Smooth muscle cell (in vitro differentiated cells): ENCODE results near the gene ESPN. TPM values are rescaled to one million over a fixed set of nuclear protein-coding genes. Genes with fewer than 3 reads are reported as not detected.
"Not testable (repeated sequence)": the region's sequence is repeated elsewhere in the genome, so short reads cannot be mapped to it uniquely, and the experiment has no call there.

ENCODE experiments used
- DNase-seq: peaks from one replicate; lab custom pipeline; 2025; ENCODE audit not compliant: unreplicated experiment; lab: John Stamatoyannopoulos, UW
- H2AFZ ChIP-seq: fragments of 200-600 bp; sonication (generic); 2 replicates; pipeline ENCODE4 v1.6.0; 2016; ENCODE audit warnings: antibody characterized with exemption, low read depth, mild to moderate bottlenecking
- H3F3A ChIP-seq: fragments of 200-600 bp; sonication (generic); 2 replicates; pipeline ENCODE4 v1.6.0; 2017; ENCODE audit warnings: antibody characterized with exemption, low read depth
- H3K27ac ChIP-seq: fragments of 200-600 bp; sonication (generic); 2 replicates; pipeline ENCODE4 v1.5.1; 2016; ENCODE audit warnings: low read depth, mild to moderate bottlenecking
- H3K27me3 ChIP-seq: fragments of 200-600 bp; sonication (generic); 2 replicates; pipeline ENCODE4 v1.6.1; 2016; ENCODE audit warnings: low read depth, mild to moderate bottlenecking
- H3K36me3 ChIP-seq: fragments of 200-600 bp; sonication (generic); 2 replicates; pipeline ENCODE4 v1.5.1; 2016; ENCODE audit warnings: low read depth
- H3K4me1 ChIP-seq: fragments of 200-600 bp; sonication (generic); 2 replicates; pipeline ENCODE4 v1.5.1; 2016; ENCODE audit warnings: low read depth
- H3K4me2 ChIP-seq: fragments of 200-600 bp; sonication (generic); 2 replicates; pipeline ENCODE4 v1.6.0; 2016; ENCODE audit warnings: mild to moderate bottlenecking
- H3K4me3 ChIP-seq: fragments of 200-600 bp; sonication (generic); 2 replicates; pipeline ENCODE4 v1.5.1; 2016; ENCODE audit warnings: mild to moderate bottlenecking
- H3K79me2 ChIP-seq: fragments of 200-600 bp; sonication (generic); 2 replicates; pipeline ENCODE4 v1.6.0; 2016; ENCODE audit warnings: low read depth, mild to moderate bottlenecking
- H3K9ac ChIP-seq: fragments of 200-600 bp; sonication (generic); 2 replicates; pipeline ENCODE4 v1.6.0; 2016; ENCODE audit warnings: low read depth
- H3K9me3 ChIP-seq: fragments of 200-600 bp; sonication (generic); replicated peaks from 2 replicates; pipeline ENCODE4 v1.5.1; 2016; ENCODE audit warnings: low read depth
- H4K20me1 ChIP-seq: fragments of 200-600 bp; sonication (generic); 2 replicates; pipeline ENCODE4 v1.6.0; 2016; ENCODE audit warnings: low read depth
- WGBS: methylation state at CpG from one replicate; pipeline ENCODE4 v1.1.7; 2016; ENCODE audit warnings: low lambda C conversion rate; 5-methylcytosine and 5-hydroxymethylcytosine counted together
- polyA plus RNA-seq: library from polyadenylated mRNA; unstranded; fragments of >200 nt; fragmentation: Nextera tagmentation; extraction: Ambion mirVana; gene quantifications from 2 replicates; pipeline ENCODE4 v1.2.1, GENCODE V29; 2016
- total RNA-seq: library from RNA; depleted of rRNA; stranded (reverse); fragments of >200 nt; gene quantifications from 2 replicates; pipeline ENCODE4 v1.2.3, GENCODE V29; 2014
- TF ChIP-seq, protein P1 (sequence below): fragments of 200-600 bp; sonication (generic); IDR thresholded peaks from 2 replicates; pipeline ENCODE4 v1.5.1; 2017; ENCODE audit warnings: borderline replicate concordance, mild to moderate bottlenecking, antibody characterized with exemption; ENCODE audit not compliant: insufficient read depth, poor library complexity, severe bottlenecking

ESPN gene
- total and polyA plus RNA-seq, 2 experiments from 2014 or later = 1.1 TPM; not detected in 1

DNA sequence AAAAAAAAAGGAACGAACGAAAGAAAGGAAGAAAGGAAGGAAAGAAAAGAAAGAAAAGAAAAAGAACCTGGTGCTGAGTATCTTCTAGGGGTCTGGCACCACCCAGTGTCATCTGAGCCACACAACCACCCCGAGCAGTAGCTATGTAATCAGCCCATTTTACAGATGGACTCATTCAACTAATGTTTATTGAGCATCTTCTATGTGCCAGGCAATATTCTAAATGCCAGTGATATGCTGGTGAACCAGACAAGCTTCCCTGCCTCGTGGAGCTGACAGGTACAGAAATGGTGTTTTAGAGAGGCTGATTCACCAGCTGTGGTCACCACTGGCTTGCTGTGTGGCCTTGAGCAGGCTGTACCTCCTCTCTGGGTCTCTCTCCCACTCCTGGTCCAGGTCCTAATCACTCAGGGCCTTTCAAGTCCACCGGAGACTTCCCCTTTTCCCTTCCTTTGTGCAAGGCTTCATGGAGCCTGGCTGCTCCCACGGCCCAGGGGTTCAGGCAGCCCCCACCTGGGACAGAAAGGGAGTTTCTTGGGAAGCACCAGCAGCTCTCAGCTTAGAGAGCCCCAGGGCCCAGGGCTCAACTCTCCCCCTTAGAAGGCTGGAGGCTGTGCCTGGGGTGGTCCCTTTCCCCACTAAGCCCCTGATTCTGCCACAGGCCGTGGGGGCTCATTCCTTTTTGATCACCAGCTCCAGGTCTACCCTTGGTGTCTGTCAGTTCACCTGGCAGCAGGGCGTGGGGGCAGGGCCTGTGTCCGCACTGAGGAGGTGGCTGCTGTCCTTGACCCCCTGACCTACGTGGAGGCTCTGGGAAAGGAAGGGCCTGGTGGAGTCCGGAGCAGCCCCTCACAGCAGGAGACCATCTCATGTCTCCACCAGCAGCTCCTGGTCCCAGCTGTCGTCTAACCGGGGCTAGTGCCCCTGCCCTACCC lies 7.3 kb downstream of the ESPN start:
- not testable (repeated sequence) for DNase-seq, H3F3A ChIP-seq, H4K20me1 ChIP-seq, H3K4me3 ChIP-seq, H3K27ac ChIP-seq, H2AFZ ChIP-seq, H3K9me3 ChIP-seq, H3K4me1 ChIP-seq, H3K9ac ChIP-seq, H3K36me3 ChIP-seq, H3K79me2 ChIP-seq, H3K4me2 ChIP-seq
- H3K27me3 ChIP-seq = peaks cover 12% of the 10 kb centered on the region
- WGBS = 82% methylated on average over 13 of the region's 13 CpGs

DNA sequence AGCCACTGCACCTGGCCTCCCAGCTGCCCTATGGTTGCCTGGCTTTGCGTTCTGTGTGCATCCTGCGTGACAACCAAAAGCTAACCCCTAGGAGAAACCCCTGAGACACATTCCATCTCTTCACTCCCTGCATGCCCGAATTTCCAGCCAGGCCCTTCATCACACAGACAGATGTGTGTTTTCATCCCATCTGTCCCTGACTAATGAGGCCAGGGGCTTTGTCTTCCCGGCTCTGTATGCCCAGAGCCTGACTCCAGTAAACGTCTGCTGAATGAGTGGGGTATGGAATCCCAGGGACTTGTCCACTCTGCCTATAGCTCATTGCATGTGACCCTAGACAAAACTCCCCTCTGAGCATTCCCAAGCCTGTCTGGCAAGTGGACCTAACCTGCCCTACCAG lies 9.6 kb downstream of the ESPN start:
- Histone ChIP-seq H3K27ac (no peak overlapping the region), H3F3A (no peaks in the 10 kb centered on the region), H3K9ac (no peak overlapping the region), H3K4me1 (peaks cover 7% of the 10 kb centered on the region), H3K4me3 (no peak overlapping the region), H4K20me1 (no peaks in the 10 kb centered on the region), H3K4me2 (no peak overlapping the region), H3K36me3 (no peaks in the 10 kb centered on the region), H3K9me3 (no peaks in the 10 kb centered on the region), H3K27me3 (peaks cover 6% of the 10 kb centered on the region), H3K79me2 (no peaks in the 10 kb centered on the region), H2AFZ (no peak overlapping the region)
- 82% methylated on average over 5 of the region's 5 CpGs for WGBS
- no peak for DNase-seq
- TF ChIP-seq, protein P1, sequence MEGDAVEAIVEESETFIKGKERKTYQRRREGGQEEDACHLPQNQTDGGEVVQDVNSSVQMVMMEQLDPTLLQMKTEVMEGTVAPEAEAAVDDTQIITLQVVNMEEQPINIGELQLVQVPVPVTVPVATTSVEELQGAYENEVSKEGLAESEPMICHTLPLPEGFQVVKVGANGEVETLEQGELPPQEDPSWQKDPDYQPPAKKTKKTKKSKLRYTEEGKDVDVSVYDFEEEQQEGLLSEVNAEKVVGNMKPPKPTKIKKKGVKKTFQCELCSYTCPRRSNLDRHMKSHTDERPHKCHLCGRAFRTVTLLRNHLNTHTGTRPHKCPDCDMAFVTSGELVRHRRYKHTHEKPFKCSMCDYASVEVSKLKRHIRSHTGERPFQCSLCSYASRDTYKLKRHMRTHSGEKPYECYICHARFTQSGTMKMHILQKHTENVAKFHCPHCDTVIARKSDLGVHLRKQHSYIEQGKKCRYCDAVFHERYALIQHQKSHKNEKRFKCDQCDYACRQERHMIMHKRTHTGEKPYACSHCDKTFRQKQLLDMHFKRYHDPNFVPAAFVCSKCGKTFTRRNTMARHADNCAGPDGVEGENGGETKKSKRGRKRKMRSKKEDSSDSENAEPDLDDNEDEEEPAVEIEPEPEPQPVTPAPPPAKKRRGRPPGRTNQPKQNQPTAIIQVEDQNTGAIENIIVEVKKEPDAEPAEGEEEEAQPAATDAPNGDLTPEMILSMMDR = no peak

DNA sequence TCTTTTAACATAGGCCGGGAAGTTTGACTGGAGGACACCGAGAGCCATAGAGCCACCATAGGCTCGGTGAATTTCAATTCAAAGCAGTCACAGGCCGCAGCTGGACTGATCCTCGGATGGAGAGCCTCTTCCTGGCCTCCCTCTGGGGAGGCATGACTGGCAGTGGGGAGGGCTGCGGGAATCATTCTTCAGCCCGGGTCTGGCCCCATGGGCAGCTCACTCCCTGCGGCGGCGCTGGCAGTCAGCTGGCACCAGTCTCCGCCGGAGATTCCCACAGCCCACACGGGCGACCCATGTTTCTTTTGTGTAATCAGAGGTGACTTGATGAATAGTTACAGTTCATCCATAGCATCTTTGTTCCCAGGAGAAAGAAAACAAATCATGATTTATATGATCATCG lies 10.6 kb downstream of the ESPN start:
- Histone ChIP-seq H4K20me1 (no peaks in the 10 kb centered on the region), H3K4me3 (no peak overlapping the region), H3K36me3 (no peaks in the 10 kb centered on the region), H3K4me1 (peaks cover 3% of the 10 kb centered on the region), H2AFZ (no peak overlapping the region), H3K27me3 (peaks cover 11% of the 10 kb centered on the region), H3K79me2 (no peaks in the 10 kb centered on the region), H3K9ac (no peak overlapping the region), H3F3A (no peaks in the 10 kb centered on the region), H3K4me2 (no peak overlapping the region), H3K9me3 (no peaks in the 10 kb centered on the region), H3K27ac (no peak overlapping the region)
- DNase-seq = no peak
- 97% methylated on average over 15 of the region's 15 CpGs for WGBS
- TF ChIP-seq, protein P1 = no peak

DNA sequence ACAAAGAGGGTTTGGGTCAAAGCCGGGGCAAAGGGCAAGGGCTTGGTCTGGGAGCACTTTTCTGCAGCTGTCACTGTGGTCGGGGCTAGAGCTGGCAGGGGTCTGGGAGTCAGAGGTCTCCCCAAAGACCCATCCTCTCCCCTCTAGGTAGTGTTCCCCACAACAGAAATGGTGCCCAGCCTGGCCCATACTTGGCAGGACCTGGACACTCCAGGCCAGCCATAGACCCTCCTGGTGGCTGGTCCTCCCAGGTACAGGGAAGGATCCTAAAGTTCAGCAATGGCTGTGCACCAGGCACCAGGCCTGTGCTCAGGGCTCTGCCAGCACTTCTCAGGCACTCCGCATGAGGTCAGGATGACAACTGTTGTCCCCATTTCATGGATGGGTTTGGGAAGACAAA lies 11.0 kb downstream of the ESPN start:
- Histone ChIP-seq H4K20me1 (no peaks in the 10 kb centered on the region), H3F3A (no peaks in the 10 kb centered on the region), H3K4me1 (no peaks in the 10 kb centered on the region), H3K9ac (no peak overlapping the region), H3K9me3 (no peaks in the 10 kb centered on the region), H3K27me3 (peaks cover 11% of the 10 kb centered on the region), H3K36me3 (no peaks in the 10 kb centered on the region), H3K4me2 (no peak overlapping the region), H3K27ac (no peak overlapping the region), H2AFZ (no peak overlapping the region), H3K4me3 (no peak overlapping the region), H3K79me2 (no peaks in the 10 kb centered on the region)
- TF ChIP-seq, protein P1 = no peak
- DNase-seq = no peak
- WGBS = 93% methylated on average over 3 of the region's 3 CpGs

DNA sequence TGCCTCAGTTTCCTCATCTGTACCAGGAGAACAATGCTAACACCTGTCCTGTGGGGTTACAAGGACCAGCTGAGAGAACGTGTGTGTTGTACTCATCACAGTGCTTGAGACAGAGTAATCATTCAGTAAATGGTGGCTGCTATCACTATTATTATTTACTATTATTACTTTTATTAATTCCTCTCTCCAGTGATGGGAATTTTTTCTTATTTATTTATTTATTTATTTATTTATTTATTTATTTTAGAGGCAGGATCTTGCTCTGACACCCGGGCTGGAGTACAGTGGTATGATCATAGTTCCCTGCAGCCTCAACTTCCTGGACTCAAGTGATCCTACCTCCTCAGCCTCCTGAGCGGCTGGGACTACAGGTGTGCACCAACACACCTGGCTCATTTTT lies 11.7 kb downstream of the ESPN start:
- H3K79me2 ChIP-seq, H3F3A ChIP-seq, H3K4me1 ChIP-seq, H3K36me3 ChIP-seq, H3K4me3 ChIP-seq, H3K9ac ChIP-seq, H3K27ac ChIP-seq, DNase-seq, H2AFZ ChIP-seq, H3K4me2 ChIP-seq, H4K20me1 ChIP-seq, H3K9me3 ChIP-seq: not testable (repeated sequence)
- WGBS = 90% methylated on average over 3 of the region's 3 CpGs
- H3K27me3 ChIP-seq = peaks cover 16% of the 10 kb centered on the region

DNA sequence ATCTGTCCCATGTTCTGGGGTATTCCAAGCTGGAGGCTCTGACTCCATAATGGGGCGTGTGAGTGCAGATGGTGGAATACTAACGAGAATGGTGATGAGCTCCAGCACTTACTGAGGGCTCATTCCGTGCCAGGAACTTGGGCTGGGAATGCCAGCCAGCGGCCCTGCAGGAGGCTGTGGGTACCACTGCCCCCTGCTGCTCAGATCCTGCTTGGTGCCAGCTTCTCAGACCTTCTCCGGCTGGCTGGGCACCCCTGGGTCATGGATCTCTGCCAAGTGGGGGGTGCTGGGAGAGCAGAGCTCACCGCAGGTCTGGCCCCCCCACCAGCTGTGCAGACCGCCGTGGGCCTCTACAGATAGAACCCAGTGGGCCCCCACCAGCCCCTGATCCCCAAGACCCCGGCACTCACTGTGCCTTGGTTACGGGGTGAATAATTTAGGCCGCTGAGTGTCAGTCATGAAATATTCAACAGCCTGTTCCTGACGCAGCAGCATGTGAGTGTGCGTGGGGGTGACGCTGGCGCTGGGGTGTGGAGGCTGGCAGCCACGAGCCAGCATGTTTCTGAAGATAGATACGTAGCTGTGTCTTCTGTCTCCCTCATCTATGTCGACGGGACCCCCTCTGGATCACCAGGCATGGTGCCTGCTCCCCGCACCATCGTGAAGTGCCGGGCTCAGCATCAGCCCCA lies 12.6 kb downstream of the ESPN start:
- 84% methylated on average over 22 of the region's 22 CpGs for WGBS
- DNase-seq, H3K4me2 ChIP-seq, H3K9me3 ChIP-seq, H3K79me2 ChIP-seq, H3K4me1 ChIP-seq, H3K27ac ChIP-seq, H3F3A ChIP-seq, H4K20me1 ChIP-seq, H3K9ac ChIP-seq, H2AFZ ChIP-seq, H3K4me3 ChIP-seq, H3K36me3 ChIP-seq: not testable (repeated sequence)
- peaks cover 24% of the 10 kb centered on the region for H3K27me3 ChIP-seq
